HL-60 (cell line): ENCODE results near the gene BANF1.

Experiments
- DNase-seq, 2 experiments: peaks; one replicate each; pipeline ENCODE4 v3.0.0-alpha.2; 2010 to 2020; ENCODE audit warnings: low read depth in 1 of 2, low spot score in 1 of 2
- H3K27ac ChIP-seq: fragments of 250-450 bp; sonication (Bioruptor Pico); replicated peaks from 2 replicates; pipeline ENCODE4 v1.5.1; 2020; ENCODE audit warnings: mild to moderate bottlenecking, moderate library complexity
- H3K27me3 ChIP-seq: fragments of 250-450 bp; sonication (Bioruptor Pico); 2 replicates; pipeline ENCODE4 v1.5.1; 2021; ENCODE audit warnings: mild to moderate bottlenecking, moderate library complexity; ENCODE audit not compliant: insufficient read depth, poor library complexity, severe bottlenecking
- H3K4me3 ChIP-seq: replicated peaks from 2 replicates; pipeline ENCODE4 v1.5.1; 2011; ENCODE audit warnings: mild to moderate bottlenecking, control low read depth, low read length; ENCODE audit not compliant: insufficient read depth
- CTCF ChIP-seq: IDR thresholded peaks from one replicate; pipeline ENCODE4 v1.5.1; 2011; ENCODE audit warnings: low read length, control low read depth, inconsistent platforms; ENCODE audit not compliant: insufficient read depth
- GABPA ChIP-seq: IDR thresholded peaks from 2 replicates; pipeline ENCODE4 v1.6.1; 2012; ENCODE audit warnings: low read depth
- POLR2AphosphoS5 ChIP-seq: IDR thresholded peaks from 2 replicates; pipeline ENCODE4 v1.6.1; 2012; ENCODE audit warnings: low read depth
- SPI1 ChIP-seq: IDR thresholded peaks from 2 replicates; pipeline ENCODE4 v1.6.1; 2012; ENCODE audit warnings: low read depth, mild to moderate bottlenecking, borderline replicate concordance
- TF ChIP-seq, protein P1 (sequence below): IDR thresholded peaks from 2 replicates; pipeline ENCODE4 v1.6.1; 2012; ENCODE audit warnings: low read depth; ENCODE audit not compliant: insufficient replicate concordance

BANF1 gene

DNA sequence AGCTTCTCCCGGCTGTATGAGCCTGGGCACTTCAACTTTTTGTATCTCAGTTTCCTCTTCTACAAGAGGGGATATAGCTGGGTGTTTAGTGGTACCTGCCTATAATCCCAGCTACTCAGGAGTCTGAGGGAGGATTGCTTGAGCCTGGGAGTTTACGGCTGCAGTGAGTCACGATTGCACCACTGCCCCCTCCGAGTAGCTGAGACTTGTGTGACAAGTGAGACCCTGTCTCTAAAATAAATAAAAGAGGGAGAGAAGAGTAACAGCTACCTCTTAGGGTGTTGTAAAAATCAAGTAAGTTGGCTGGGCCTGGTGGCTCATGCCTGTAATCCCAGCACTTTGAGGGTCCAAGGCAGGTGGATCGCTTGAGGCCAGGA is 34.0 kb downstream of the BANF1 start:
- H3K4me3 ChIP-seq, result no peak overlapping the region
- H3K27ac ChIP-seq, result no peak overlapping the region
- TF ChIP-seq GABPA (no peak), POLR2AphosphoS5 (no peak), CTCF (no peak), SPI1 (no peak)
- TF ChIP-seq, protein P1, sequence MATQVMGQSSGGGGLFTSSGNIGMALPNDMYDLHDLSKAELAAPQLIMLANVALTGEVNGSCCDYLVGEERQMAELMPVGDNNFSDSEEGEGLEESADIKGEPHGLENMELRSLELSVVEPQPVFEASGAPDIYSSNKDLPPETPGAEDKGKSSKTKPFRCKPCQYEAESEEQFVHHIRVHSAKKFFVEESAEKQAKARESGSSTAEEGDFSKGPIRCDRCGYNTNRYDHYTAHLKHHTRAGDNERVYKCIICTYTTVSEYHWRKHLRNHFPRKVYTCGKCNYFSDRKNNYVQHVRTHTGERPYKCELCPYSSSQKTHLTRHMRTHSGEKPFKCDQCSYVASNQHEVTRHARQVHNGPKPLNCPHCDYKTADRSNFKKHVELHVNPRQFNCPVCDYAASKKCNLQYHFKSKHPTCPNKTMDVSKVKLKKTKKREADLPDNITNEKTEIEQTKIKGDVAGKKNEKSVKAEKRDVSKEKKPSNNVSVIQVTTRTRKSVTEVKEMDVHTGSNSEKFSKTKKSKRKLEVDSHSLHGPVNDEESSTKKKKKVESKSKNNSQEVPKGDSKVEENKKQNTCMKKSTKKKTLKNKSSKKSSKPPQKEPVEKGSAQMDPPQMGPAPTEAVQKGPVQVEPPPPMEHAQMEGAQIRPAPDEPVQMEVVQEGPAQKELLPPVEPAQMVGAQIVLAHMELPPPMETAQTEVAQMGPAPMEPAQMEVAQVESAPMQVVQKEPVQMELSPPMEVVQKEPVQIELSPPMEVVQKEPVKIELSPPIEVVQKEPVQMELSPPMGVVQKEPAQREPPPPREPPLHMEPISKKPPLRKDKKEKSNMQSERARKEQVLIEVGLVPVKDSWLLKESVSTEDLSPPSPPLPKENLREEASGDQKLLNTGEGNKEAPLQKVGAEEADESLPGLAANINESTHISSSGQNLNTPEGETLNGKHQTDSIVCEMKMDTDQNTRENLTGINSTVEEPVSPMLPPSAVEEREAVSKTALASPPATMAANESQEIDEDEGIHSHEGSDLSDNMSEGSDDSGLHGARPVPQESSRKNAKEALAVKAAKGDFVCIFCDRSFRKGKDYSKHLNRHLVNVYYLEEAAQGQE, result no peak
- DNase-seq, result no peak
- peaks cover 2% of the 10 kb centered on the region for H3K27me3 ChIP-seq

GRCh38 chr11:66037327-66037726 is 35.0 kb downstream of the BANF1 start:
- no peak overlapping the region for H3K4me3 ChIP-seq
- H3K27ac ChIP-seq, result no peak overlapping the region
- no peak for TF ChIP-seq GABPA
- TF ChIP-seq, protein P1, result no peak
- TF ChIP-seq POLR2AphosphoS5, result no peak
- no peak for TF ChIP-seq CTCF
- TF ChIP-seq SPI1, result no peak
- H3K27me3 ChIP-seq, result peaks cover 2% of the 10 kb centered on the region
- no peak for DNase-seq

DNA sequence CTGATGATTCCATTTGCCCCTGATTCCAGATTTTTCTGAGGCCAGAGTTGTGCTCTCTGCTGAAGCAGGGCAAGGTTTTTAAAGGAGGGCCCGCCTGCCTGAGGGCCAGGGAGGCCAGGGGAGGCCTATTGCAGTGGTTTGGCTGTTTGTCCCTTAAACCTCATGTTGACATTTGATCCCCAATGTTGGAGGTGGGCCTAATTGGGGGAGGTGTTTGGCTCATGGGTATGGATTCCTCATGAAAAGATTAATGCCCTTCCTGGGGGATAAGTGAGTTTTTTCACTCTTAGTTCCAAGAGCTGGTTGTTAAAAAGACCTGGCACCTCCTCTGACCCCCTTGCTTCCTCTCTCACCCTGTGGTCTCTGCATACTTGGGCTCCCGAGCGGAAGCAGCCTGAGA is 37.5 kb downstream of the BANF1 start:
- Histone ChIP-seq H3K4me3 (no peak overlapping the region), H3K27me3 (peaks cover 2% of the 10 kb centered on the region), H3K27ac (no peak overlapping the region)
- DNase-seq, result no peak
- TF ChIP-seq CTCF (no peak), GABPA (no peak), POLR2AphosphoS5 (no peak), SPI1 (no peak)
- TF ChIP-seq, protein P1, result no peak
